Jurkat, Clone E6-1 (cell line): ENCODE results near the gene USB1.
A peak's percentile ranks its signal among the peaks of the same experiment; 100 is the strongest.
"Not testable (repeated sequence)": the region's sequence is repeated elsewhere in the genome, so short reads cannot be mapped to it uniquely, and the experiment has no call there.

Source experiments
- DNase-seq: peaks from one replicate; pipeline ENCODE4 v3.0.0-alpha.2; 2011; ENCODE audit warnings: low read depth, low spot score
- H3K4me3 ChIP-seq: 2 replicates; pipeline ENCODE4 v1.5.1; 2011; ENCODE audit warnings: mild to moderate bottlenecking, low read length, control low read depth, moderate library complexity

The USB1 gene

DNA sequence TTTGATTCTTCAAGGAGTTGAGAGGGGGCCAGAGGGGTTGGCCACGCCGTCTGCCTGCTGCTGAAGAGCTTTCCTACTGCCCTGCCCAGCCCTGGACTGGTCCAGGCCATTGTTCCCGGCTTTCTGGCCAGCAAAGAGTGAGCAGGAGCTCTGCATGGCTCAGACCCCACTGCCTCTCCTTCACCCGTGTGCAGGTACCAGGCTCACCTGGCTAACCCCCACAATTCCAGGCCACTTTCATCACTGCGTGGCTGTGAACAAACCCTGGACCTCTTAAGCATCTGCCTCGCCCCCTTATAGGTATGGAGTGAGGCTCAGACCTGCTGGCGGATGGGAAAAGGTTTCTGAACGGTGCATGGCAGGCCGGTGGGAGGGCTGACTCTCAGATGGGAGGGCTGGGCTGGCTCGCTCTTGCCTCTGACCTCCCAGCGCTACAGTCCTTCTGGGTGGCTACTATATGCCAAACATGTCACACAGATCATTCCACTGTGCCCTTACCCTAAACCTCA, 9.6 kb upstream of the USB1 start:
- no peak for DNase-seq
- H3K4me3 ChIP-seq = no peak overlapping the region

DNA sequence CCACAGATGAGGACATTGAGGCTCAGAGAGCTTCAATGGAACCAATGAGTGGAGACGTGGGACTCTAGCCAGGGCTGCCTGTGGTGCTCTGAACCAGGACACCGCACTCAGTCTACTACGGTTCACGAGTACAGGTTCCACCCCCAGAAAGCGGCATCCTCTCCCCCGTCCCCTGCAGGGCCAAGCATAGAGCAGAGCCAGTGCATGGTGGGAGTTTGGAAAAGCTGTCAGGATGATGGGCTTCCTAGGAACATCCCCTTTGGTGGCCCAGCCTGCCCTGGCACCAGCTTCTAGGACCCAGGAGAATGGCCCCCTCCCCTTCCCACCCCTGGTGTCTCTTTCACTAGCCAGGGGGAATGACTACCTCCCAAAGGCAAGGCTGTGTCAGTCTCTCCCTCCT, 9.1 kb upstream of the USB1 start:
- no peak overlapping the region for H3K4me3 ChIP-seq
- DNase-seq = no peak

DNA sequence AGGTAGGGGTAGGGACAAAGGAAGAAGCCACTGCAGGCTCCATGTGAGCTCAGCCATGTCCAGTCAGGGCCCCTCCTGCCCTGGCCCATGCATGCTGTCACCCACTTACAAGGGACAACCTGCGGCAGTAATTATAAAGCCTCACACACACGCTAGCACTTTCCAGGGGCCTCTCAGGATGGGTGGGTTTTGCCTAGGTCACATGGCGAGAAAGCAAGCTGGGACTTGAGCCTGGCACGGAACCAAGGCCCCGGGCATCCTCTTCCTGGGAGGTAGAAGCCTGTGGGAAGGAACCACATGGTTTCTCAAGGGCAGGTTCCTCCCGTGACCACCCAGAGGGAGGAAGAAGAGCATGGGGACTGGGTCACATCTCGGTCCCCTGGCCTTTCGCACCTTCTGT, 7.8 kb upstream of the USB1 start:
- H3K4me3 ChIP-seq = no peak overlapping the region
- no peak for DNase-seq

DNA sequence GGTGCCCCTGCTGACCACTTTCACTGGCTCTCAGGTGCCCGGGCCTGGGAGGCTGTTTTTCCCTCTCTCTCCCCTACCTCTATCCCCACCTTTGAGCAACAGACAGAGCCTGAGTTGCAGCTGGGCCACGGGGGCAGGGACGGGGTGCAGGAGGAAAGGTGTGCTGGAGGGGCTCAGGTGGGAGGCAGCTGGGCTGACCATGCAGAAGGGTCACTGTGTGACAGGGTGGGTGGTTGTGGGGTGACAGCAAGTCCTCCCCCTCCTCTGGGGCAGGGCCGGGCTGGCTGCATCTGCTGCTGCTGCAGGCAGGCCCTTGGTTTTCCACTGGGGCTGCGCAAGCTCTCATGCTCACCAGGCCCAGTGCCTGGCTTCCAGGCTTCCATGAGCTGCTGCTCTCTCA, 7.3 kb upstream of the USB1 start:
- no peak for DNase-seq
- no peak overlapping the region for H3K4me3 ChIP-seq

DNA sequence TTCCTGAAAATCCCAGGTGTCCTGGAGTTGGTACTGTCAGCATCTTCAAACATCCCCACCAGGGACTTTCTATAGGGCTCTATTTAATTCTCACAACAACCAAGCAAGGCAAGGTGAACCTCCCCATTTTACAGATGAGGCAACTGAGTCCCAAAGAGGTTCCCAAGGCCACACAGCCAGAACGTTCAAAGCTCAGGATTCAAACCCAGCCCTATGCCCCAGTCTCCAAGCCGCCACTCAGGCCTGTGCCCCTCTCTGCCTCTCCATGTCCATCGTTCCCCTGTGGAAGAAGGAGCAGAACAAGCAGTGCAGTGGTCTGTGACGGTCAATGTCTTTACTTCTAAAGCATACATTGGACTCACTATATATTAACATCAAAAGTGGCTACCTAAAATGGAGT, 6.8 kb upstream of the USB1 start:
- DNase-seq = no peak
- H3K4me3 ChIP-seq = no peak overlapping the region

DNA sequence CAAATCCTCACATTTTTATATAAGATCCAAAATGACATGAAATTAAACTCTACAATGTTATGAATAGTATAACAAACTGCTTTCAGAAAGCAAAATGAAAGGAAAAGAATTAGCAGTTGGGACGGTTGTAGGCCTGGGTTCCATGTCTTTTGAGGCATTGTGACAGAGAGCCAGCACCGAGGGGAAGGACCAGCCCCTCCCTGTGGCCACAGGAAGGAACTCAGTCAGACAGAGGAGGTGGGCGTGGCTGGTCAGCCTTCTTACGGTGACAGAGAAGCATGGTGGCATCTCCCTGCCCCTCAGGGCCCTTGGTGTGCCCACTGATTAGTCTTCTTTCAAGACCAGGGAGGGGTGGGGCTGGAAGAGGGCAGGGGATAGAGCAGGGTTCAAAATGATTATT, 6.4 kb upstream of the USB1 start:
- DNase-seq = no peak

DNA sequence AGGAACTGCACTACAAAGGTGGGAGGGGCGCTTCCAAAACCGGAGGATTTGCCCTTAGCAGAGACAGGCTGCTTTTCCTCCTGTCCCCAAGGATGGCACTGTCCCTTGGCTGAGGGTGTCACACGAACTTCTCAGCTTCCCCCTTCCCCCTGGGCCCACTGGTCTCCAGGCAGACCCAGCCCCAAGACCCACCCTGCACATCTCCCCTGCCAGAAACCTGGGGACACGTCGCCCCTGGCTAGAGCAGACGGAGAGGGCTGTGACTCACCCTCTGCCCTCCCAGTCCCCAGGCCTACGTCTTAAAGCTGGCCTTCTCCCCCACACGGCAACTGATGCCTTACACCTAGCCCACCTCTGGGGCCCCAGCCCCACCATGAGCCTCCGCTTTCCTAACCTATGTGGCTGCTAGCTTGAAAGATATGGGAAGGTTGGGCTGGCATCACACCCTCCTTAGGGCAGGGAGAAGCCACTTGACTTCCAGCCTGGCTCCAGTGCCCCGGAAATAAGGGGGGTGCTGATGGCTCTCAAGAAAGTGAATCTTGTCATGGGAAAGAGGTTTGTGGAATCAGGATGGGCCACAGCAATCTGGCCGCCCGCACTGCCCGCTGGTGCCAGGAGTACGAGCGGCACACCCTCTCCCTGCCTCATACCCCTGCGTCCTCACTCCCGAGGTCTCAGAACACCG, 5.3 kb upstream of the USB1 start:
- no peak overlapping the region for H3K4me3 ChIP-seq
- no peak for DNase-seq

More for the DNA sequence above, 6.4 kb upstream of the USB1 start:
- H3K4me3 ChIP-seq = no peak overlapping the region

DNA sequence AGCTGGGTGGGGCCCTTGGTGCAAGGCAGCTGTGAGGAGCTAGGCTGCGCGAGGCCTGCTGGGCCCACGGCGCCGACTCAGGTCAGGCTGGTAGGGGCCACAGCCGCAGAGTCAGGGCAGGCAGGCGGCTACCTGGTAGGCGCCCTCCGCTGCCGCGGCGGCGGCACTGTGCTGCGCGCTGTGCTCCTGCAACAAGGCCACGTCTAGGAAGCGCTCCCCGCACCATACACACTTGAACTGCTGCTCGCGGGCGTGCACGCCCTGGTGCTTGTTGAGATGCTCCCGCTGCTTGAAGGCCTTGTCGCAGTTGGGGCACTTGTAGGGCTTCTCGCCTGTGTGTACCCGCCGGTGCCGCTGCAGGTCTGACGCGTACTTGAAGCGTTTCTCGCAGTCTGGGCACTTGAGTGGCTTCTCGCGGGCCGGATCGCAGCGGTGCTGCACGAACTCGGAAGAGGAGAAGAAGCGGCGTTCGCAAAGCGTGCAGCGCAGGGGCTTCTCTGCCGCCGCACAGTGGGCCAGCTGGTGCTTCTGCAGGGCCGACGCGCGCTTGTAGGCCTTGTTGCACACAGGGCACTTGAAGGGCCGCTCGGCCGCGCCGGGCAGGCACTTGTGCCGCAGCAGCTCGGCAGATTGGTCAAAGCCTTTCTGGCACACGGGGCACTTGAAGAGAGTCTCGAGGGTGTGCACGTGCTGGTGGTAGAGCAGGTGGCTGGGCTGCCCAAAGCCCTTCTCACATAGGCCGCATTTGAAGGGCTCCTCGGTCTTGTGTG, 4.6 kb upstream of the USB1 start:
- H3K4me3 ChIP-seq = no peak overlapping the region
- no peak for DNase-seq

DNA sequence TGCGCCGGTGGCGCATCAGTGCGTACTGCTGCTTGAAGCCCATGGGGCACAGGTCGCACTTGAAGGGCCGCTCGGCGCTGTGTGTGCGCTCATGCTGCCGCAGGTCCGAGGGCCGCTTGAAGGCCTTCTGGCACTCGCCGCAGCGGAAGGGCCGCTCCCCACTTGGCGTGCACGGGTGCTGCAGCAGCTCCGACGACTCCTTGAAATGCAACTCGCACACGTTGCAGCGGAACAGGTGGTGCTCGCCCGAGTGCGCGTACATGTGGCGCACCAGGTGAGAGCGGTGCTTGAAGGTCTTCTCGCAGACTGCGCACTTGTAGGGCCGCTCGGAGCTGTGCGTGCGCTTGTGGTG, 4.1 kb upstream of the USB1 start:
- no peak for DNase-seq
- no peak overlapping the region for H3K4me3 ChIP-seq

DNA sequence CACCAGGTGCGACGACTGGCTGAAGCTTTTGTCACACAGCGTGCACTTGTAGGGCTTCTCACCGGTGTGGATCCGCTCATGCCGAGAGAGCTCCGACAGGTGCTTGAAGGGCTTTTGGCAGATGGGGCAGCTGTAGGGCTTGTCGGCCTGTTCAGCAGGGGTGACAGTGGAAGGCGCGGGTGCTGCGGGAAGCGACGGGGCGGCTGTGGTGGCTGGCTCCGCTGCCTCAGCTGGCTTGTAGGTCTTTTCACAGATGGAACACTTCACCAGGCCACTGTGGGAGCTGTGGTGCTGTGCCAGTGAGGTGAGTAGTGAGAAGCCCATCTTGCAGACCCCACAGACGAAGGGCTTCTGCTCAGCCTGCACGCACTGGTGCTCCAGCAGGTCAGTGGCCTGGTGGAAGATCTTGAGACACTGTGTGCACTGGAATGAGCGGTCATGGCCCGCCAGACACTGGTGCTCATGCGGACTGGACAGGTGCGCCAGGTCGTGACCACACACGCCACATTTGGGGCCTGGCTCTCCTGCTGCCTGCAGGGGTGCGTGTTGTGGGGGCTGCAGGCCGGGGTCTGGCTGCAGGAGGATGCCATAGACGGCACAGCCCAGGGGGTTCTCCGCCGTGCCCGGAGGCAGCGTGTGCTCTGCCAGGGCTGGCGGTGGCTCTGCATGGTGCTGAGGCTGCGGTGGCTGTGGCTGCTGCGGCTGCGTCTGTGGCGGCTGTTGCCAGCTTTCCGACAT, 3.5 kb upstream of the USB1 start:
- DNase-seq = no peak
- no peak overlapping the region for H3K4me3 ChIP-seq

DNA sequence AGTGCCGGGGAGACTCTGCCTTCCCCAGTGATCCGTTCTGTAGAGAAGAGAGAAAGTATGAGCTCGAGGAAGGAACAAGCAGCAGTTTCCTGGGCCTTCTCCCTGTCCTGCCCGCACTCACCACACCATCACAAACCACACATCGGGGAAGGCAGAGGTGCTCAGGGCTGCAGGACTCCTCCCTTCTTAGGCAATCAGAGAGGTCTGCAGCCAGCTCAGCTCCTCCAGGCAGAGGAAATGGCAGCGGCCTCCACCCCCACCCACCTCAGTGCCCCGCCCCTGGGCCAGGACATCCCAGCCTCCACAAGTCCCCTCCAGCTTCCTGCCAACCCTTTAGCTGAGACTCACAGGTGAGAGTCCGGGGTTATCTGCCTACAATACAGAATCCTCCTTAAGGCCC, 2.7 kb upstream of the USB1 start:
- DNase-seq = peak; percentile 49
- no peak overlapping the region for H3K4me3 ChIP-seq

DNA sequence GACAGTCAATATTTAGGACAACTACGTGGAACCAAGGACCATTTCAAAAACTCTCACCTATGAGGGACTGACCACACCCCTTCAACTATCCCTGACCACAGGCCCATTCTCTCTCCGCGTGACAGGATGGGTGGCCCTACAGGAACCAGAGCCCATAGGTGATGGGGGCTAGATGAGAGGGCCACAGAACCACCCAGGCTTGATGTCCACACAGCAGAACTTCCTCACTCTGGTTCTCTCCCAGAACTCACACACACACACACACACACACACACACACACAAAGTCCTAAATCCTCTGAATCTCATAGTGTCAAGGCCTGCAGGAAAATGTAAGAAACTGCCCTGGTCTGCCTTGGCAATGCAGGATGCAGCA, 2.2 kb upstream of the USB1 start:
- DNase-seq = no peak
- H3K4me3 ChIP-seq = peak overlapping the region; percentile 79

DNA sequence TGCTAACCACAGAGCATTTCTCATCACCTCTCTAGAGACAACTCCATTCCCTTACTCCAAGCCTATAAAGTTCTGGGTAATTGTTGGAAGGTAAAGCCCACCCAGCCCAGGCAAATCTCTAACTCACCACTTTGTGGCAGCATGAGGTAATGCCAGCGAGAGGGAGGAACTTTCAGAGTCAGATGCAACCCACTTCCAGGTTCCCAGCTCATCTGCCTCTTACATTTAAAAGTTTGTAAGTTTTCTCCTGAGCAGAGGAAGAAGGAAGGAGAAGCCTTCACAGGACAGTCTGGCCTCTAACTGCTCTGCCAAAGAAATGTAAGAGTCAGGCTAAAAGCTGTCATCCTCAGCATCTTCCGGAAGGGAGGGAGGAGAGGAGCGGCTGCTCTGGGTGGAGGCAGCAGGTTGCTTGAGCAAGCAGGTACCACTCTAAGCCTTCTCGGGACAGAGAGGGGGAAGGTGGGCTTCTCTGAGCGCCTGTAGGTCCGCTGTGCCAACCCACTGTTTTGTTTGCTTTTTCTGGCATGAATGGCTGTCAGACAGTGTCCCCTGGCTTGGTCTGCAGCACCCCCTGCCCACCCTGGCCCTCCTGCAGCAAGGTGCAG, 1.7 kb upstream of the USB1 start:
- peak; percentile 51 for DNase-seq
- peak overlapping the region; percentile 79 for H3K4me3 ChIP-seq

DNA sequence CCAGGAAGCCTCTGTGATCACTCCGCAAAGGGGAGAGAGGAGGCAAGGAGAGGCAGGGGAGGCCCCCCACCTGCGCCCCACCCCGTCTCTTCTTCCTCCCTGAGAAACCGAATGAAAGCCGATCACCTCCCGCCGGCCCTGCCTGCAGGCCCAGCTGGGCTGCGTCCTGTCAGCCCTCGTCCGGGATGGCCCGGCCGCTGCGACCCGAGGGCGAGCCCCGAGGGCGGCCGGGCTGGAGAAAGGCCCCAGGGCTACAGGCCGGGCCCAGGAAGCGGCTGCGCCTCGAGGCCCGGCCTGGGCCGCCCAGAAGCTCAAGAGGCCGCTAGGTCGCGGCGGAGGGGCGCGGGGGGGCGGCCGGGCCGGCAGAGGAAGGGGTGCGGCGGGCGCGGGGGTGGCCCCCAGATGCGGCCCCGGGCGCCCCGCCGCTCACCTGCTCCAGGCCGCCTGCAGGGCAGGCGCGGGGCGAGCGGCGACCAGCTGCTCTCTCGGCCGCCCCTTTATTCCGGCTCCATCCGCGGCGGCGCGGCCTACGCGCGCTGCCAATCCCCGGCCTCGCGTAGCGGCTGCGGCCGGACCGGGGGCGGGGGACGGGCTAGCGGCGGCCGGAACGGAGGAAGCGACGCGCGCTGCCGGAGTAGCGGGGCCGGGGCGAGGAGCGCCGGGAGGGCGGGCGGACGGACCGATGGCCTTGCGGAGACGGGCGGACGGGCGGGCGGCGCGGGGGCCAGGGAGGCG, 1.1 kb upstream of the USB1 start, which contains the start of gene ZNF319:
ZNF319 (minus strand) TSS at position 702 of the 735 bp plus-strand sequence. CDS start 2,407 bp downstream, outside the sequence.
- H3K4me3 ChIP-seq = peak within 1 kb of the TSS; percentile 79
- no peak for DNase-seq

DNA sequence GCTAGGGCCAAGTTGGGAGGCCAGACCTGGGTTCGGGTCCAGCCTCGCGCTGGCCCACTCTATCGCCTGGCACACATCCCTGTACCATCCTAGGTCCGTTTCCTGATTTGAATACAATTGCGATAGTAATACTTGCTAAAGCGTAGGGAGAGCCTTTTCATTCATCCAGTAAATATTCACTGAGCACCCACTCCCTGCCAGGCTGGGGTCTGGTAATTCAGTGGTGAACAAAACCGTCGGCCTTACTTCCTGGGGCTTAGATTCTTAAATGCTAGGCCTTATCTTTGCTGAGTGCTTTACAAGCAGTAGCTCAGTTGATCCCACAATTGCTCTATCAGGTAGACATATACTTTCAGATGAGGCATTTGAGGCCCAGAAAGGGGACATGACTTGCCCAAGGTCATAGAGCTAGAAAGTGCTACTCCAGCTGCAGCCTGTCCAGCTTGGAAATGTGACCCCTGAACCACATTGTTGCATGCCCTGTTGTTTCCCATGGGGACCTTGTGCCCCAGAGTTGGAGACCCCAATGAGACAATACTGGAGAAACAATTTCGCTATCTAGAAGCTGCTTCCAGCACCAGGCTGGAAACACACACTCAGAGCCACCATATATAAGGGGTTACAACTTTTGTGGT, 691 bp downstream of the USB1 start:
- peak overlapping the region; percentile 79 for H3K4me3 ChIP-seq
- DNase-seq = no peak

DNA sequence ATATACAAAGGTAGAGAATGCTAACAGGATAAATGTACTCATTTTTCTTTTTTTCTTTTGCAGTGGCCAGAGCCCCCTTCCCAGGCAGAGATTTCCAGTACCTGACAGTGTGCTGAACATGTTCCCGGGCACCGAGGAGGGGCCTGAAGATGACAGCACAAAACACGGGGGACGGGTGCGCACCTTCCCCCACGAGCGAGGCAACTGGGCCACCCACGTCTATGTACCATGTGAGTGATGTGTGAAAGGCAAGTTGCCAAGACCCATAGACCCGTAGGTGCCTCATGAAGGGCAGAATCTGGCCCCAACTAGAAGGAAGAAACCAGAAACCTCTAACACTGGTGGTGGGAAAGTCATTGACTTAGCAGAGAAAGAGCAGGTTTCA, 1.2 kb downstream of the USB1 start:
- no peak overlapping the region for H3K4me3 ChIP-seq
- no peak for DNase-seq

DNA sequence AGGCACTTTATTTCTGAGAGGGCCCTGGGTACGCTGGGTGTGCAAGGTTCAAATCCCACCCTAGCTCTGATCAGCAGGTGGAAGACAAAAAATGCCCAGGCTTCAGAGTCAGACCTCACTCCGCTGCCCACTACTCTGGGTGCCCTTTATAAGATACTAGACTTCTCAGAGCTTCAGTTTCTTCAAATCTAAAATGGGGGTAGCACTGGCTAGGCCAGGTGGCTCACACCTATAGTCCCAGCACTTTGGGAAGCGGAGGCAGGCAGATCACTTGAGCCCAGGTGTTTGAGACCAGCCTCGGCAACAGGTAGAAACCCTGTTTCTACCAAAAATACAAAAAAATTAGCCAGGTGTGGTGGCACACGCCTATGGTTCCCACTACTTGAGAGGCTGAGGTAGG, 1.7 kb downstream of the USB1 start:
- no peak overlapping the region for H3K4me3 ChIP-seq
- no peak for DNase-seq

DNA sequence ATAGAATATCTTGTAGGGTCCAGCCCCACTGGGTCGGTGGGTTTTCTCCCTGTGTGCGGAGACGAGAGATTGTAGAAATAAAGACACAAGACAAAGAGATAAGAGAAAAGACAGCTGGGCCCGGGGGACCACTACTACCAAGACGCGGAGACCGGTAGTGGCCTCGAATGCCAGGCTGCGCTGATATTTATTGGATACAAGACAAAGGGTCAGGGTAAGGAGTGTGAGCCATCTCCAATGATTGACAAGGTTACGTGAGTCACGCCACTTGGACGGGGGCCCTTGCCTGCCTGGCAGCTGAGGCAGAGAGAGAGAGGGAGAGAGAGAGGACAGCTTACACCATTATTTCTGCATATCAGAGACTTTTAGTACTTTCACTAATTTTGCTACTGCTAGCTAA, 3.5 kb downstream of the USB1 start:
- not testable (repeated sequence) for H3K4me3 ChIP-seq, DNase-seq
